D721Med (cell line): ENCODE results near the gene ITPRIP.

Source experiments
- DNase-seq: peaks from one replicate; pipeline ENCODE4 v3.0.0; 2011; ENCODE audit warnings: low spot score; ENCODE audit not compliant: insufficient read length
- FAIRE-seq: peaks from 2 replicates; lab custom pipeline; 2011; peaks lifted over from hg19 to GRCh38; lab: Jason Lieb, UNC
- TF ChIP-seq, protein P1 (sequence below): IDR thresholded peaks from 2 replicates; pipeline ENCODE4 v1.5.1; 2012; ENCODE audit warnings: mild to moderate bottlenecking, control low read depth; ENCODE audit not compliant: insufficient read depth; ENCODE audit errors: missing control alignments

The ITPRIP gene

DNA sequence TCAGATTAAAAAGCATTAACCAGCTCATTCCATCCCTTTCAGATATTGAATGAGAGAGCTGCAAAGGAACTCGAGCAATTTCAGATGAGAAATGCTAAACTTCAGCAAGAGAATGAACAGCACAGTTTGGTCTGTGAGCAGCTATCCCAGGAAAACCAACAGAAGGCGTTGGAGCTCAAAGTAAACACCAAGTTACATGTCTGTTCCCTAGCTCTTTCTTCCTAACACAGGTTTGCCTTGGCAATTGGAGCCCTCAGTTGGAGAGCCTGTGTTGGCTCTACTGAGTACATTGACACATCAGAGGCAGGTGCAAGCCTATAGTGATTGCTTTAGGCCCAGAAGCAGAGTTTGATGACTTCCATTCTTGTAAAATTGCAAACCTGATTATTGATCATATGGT is 30.1 kb upstream of the ITPRIP start:
- FAIRE-seq = no peak
- DNase-seq = no peak

GRCh38 chr10:104367904-104368303 is 29.6 kb upstream of the ITPRIP start:
- DNase-seq (no peak), FAIRE-seq (no peak)
- TF ChIP-seq, protein P1, sequence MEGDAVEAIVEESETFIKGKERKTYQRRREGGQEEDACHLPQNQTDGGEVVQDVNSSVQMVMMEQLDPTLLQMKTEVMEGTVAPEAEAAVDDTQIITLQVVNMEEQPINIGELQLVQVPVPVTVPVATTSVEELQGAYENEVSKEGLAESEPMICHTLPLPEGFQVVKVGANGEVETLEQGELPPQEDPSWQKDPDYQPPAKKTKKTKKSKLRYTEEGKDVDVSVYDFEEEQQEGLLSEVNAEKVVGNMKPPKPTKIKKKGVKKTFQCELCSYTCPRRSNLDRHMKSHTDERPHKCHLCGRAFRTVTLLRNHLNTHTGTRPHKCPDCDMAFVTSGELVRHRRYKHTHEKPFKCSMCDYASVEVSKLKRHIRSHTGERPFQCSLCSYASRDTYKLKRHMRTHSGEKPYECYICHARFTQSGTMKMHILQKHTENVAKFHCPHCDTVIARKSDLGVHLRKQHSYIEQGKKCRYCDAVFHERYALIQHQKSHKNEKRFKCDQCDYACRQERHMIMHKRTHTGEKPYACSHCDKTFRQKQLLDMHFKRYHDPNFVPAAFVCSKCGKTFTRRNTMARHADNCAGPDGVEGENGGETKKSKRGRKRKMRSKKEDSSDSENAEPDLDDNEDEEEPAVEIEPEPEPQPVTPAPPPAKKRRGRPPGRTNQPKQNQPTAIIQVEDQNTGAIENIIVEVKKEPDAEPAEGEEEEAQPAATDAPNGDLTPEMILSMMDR = no peak

More for the DNA sequence above, 30.1 kb upstream of the ITPRIP start:
- TF ChIP-seq, protein P1 = no peak

DNA sequence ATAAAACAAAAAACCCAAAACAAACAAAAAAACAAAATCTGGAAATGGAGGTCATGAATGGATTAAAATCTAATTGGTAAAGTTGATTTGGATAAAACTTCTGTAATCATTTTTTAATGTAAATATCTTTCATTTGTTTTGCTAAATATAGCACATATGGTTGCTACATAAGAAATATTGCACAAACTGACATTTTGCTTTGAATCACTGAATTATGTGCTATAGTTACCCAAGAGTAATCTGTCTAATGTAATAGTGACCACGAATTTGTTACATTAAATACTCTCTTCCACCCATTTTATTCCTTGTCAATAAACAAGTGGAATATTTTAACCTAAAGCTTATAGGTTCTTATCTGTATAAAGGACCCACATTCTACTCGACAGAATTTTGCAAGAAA is 21.5 kb upstream of the ITPRIP start:
- no peak for FAIRE-seq
- DNase-seq = no peak
- TF ChIP-seq, protein P1 = no peak

GRCh38 chr10:104353325-104354048 is 15.2 kb upstream of the ITPRIP start, which contains the start of gene CFAP58:
Gene CFAP58 (plus strand): TSS chr10:104353833. CDS start chr10:104353898, 65 bp downstream.
- FAIRE-seq = no peak
- TF ChIP-seq, protein P1 = peak; percentile 52
- no peak for DNase-seq

DNA sequence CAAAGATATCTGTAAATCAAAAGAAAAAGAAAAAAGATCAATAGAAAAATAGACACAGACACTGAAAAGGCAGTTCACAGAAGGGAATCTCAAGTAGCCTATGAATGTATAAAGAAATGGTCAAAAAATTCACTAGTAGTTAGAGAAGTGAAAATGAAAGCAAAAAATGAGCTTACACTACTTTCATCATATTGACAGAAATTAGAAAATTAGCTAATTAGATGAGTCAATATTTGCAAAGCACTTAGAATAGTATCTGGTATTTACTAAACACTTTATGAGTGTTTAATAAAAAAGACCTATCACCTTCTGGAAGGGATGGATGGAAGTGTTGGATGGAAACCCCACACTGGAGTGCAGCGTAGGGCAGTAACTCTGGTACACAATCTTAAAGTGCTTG is 13.7 kb upstream of the ITPRIP start:
- TF ChIP-seq, protein P1 = no peak
- DNase-seq (no peak), FAIRE-seq (no peak)

DNA sequence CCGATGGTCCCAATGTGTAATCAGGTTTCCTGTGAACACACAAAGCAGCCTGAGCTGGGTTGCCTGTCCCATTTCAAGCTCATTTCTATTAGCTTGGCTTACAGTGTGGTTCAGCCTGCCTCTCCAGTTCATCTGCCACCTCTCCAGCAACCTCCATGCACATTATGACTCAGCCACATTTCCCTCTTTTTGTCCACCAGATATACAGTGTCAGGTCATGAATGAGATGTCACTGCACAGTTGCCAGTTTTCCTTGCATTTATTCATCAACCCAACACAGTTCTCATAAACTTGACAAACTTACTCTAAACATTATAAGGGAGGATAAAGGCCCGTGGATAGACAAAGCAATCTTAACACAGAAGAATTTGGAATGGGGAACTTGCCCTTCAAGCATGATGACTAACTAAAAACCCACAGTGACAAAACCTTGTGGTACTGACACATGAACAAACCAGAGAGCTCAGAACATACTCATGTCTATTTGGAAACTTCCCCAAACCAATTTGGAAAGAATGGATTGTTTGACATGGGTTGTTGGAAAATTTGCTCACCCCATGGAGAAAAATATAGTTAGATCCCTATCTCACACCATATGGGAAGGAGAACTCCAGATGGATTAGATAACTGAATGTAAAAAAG is 12.9 kb upstream of the ITPRIP start:
- TF ChIP-seq, protein P1 = no peak
- FAIRE-seq = no peak
- no peak for DNase-seq
